DOHH2 (cell line): ENCODE results near the gene ADAD2.

Experiments
- H3F3A ChIP-seq: fragments of 200-600 bp; sonication (generic), shearing (Covaris generic); 2 replicates; pipeline ENCODE4 v1.6.0; 2016; ENCODE audit warnings: antibody characterized with exemption, mild to moderate bottlenecking; ENCODE audit not compliant: control insufficient read depth, insufficient read depth
- H3K27ac ChIP-seq: fragments of 200-600 bp; sonication (generic); 2 replicates; pipeline ENCODE4 v1.5.1; 2014; ENCODE audit warnings: low read depth, mild to moderate bottlenecking, low read length, moderate library complexity
- H3K27me3 ChIP-seq: fragments of 200-600 bp; sonication (generic); 2 replicates; pipeline ENCODE4 v1.6.1; 2014; ENCODE audit warnings: mild to moderate bottlenecking, low read length, mixed read lengths; ENCODE audit not compliant: control insufficient read depth
- H3K36me3 ChIP-seq: fragments of 200-600 bp; sonication (generic); 2 replicates; pipeline ENCODE4 v1.6.1; 2014; ENCODE audit warnings: mild to moderate bottlenecking, low read length, moderate library complexity, mixed read lengths; ENCODE audit not compliant: control insufficient read depth
- H3K4me1 ChIP-seq: fragments of 200-600 bp; sonication (generic); 2 replicates; pipeline ENCODE4 v1.6.1; 2014; ENCODE audit warnings: mild to moderate bottlenecking, low read length, mixed read lengths; ENCODE audit not compliant: control insufficient read depth
- H3K4me2 ChIP-seq: fragments of 200-600 bp; sonication (generic); 2 replicates; pipeline ENCODE4 v1.6.0; 2014; ENCODE audit warnings: mild to moderate bottlenecking, low read length, moderate library complexity
- H3K4me3 ChIP-seq: fragments of 200-600 bp; sonication (generic); 2 replicates; pipeline ENCODE4 v1.5.1; 2014; ENCODE audit warnings: mild to moderate bottlenecking, low read length, mixed read lengths
- H3K79me2 ChIP-seq: fragments of 200-600 bp; sonication (generic); 2 replicates; pipeline ENCODE4 v1.6.1; 2014; ENCODE audit warnings: mild to moderate bottlenecking, low read length, mixed read lengths; ENCODE audit not compliant: control insufficient read depth
- H3K9me2 ChIP-seq: fragments of 200-600 bp; sonication (generic); replicated peaks from 2 replicates; pipeline ENCODE4 v1.6.1; 2014; ENCODE audit warnings: mild to moderate bottlenecking, low read length, mixed read lengths; ENCODE audit not compliant: control insufficient read depth
- H3K9me3 ChIP-seq: fragments of 200-600 bp; sonication (generic); 2 replicates; pipeline ENCODE4 v1.6.1; 2014; ENCODE audit warnings: antibody characterized with exemption, low read length, mixed read lengths; ENCODE audit not compliant: control insufficient read depth, insufficient read depth
- H4K20me1 ChIP-seq: fragments of 200-600 bp; sonication (generic); 2 replicates; pipeline ENCODE4 v1.6.0; 2014; ENCODE audit warnings: low read depth, mild to moderate bottlenecking, antibody characterized with exemption, low read length, moderate library complexity; ENCODE audit not compliant: control insufficient read depth, insufficient read depth
- EZH2phosphoT487 ChIP-seq: fragments of 200-600 bp; sonication (generic); IDR thresholded peaks from 2 replicates; pipeline ENCODE4 v1.6.1; 2017; ENCODE audit warnings: borderline replicate concordance, mild to moderate bottlenecking, antibody characterized with exemption, low read length, moderate library complexity, mixed read lengths
- TF ChIP-seq, protein P1 (sequence below): fragments of 200-600 bp; sonication (generic); IDR thresholded peaks from one replicate; pipeline ENCODE4 v1.5.1; 2014; ENCODE audit warnings: antibody characterized with exemption, mild to moderate bottlenecking, low read depth, low read length; ENCODE audit not compliant: poor library complexity, severe bottlenecking

Gene ADAD2

DNA sequence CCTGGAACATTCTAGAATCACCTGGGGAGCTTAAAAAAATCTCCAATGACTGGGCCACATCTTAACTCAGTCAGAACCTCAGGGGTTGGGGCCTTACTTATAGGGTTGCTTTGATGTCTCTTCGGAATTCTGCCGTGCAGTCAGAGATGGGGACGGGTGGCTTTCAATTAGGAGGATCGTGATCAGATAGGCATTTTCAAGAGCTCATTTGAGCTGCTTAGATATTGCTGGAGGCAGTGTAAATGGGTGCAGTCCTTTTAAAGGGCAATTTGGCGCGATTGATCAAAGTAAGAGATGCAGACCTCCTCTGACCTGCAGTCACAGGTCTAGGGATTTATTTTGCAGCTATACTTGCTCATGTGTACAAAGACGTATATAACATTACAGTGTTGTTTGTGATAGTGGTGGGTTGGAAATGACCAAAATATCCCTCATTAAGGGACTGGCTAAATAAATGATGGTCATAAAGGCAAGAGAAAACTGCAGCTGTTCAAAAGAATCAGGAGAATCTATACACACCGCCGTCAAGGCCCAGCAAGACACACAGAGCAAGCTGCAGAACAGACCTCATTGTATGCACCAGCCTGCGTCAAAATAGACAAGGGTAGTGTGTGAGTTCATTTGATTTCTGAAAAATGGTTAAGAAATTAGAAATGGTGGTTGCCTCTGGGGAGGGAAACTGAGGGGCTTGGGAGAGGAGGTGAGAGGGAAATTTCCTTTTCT is 55.2 kb downstream of the ADAD2 start:
- H3K9me2 ChIP-seq, result no peaks in the 10 kb centered on the region
- H3F3A ChIP-seq, result no peaks in the 10 kb centered on the region
- H3K79me2 ChIP-seq, result no peaks in the 10 kb centered on the region
- H4K20me1 ChIP-seq, result no peaks in the 10 kb centered on the region
- no peaks in the 10 kb centered on the region for H3K36me3 ChIP-seq
- no peaks in the 10 kb centered on the region for H3K9me3 ChIP-seq
- H3K4me2 ChIP-seq, result no peak overlapping the region
- no peak overlapping the region for H3K4me3 ChIP-seq
- no peak overlapping the region for H3K27ac ChIP-seq
- H3K4me1 ChIP-seq, result no peaks in the 10 kb centered on the region
- TF ChIP-seq, protein P1, sequence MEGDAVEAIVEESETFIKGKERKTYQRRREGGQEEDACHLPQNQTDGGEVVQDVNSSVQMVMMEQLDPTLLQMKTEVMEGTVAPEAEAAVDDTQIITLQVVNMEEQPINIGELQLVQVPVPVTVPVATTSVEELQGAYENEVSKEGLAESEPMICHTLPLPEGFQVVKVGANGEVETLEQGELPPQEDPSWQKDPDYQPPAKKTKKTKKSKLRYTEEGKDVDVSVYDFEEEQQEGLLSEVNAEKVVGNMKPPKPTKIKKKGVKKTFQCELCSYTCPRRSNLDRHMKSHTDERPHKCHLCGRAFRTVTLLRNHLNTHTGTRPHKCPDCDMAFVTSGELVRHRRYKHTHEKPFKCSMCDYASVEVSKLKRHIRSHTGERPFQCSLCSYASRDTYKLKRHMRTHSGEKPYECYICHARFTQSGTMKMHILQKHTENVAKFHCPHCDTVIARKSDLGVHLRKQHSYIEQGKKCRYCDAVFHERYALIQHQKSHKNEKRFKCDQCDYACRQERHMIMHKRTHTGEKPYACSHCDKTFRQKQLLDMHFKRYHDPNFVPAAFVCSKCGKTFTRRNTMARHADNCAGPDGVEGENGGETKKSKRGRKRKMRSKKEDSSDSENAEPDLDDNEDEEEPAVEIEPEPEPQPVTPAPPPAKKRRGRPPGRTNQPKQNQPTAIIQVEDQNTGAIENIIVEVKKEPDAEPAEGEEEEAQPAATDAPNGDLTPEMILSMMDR, result no peak
- no peak for TF ChIP-seq EZH2phosphoT487
- H3K27me3 ChIP-seq, result no peaks in the 10 kb centered on the region

DNA sequence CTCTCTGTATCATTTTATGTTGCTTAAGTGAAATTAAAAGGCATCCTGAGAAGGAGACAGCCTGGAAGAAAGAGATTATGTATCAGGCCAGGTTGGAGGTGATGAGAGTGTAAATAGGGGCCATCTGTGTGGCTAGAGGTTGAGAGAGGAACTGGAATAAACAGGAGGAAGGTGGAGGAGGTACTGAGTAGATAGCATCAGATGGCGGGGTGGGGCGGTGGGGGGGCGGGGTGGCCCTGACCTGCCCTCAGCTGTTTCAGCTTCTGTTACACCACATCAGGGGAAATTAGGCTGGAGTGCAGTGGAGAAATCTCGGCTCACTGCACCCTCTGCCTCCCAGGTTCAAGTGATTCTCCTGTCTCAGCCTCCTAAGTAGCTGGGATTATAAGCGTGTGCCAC is 55.7 kb downstream of the ADAD2 start:
- no peak for TF ChIP-seq EZH2phosphoT487
- TF ChIP-seq, protein P1, result no peak
- H3K4me3 ChIP-seq, result no peak overlapping the region
- no peaks in the 10 kb centered on the region for H3F3A ChIP-seq
- no peaks in the 10 kb centered on the region for H3K9me3 ChIP-seq
- H3K4me2 ChIP-seq, result no peak overlapping the region
- no peaks in the 10 kb centered on the region for H3K9me2 ChIP-seq
- no peaks in the 10 kb centered on the region for H4K20me1 ChIP-seq
- no peaks in the 10 kb centered on the region for H3K27me3 ChIP-seq
- no peaks in the 10 kb centered on the region for H3K4me1 ChIP-seq
- no peaks in the 10 kb centered on the region for H3K36me3 ChIP-seq
- no peak overlapping the region for H3K27ac ChIP-seq
- no peaks in the 10 kb centered on the region for H3K79me2 ChIP-seq
